Upper lobe of left lung (tissue), 6 donors: ENCODE results near the gene BRF1. TPM values are rescaled to one million over a fixed set of nuclear protein-coding genes. Genes with fewer than 3 reads are reported as not detected.
A peak's percentile ranks its signal among the peaks of the same experiment; 100 is the strongest.

ENCODE experiments used
- ATAC-seq, 2 donors: fragments of 200-7000 bp; cut with Tn5 transposase; one replicate each; pipeline ENCODE4 v1.9.1; 2022; ENCODE audit warnings: mild to moderate bottlenecking in 2 of 2, moderate library complexity in 2 of 2; ENCODE audit not compliant: low FRiP score in 2 of 2
- DNase-seq, 2 donors: peaks; one replicate each; pipeline ENCODE4 v3.0.0-alpha.2; 2019 to 2020
- H3K27ac ChIP-seq, 4 donors: fragments of 200-600 bp; sonication (generic); one replicate each; pipeline ENCODE4 v1.5.1; 2016 to 2019
- H3K27me3 ChIP-seq, 4 donors: fragments of 200-600 bp; sonication (generic); one replicate each; pipeline ENCODE4 v1.5.1; 2017 to 2019
- H3K36me3 ChIP-seq, 4 donors: fragments of 200-600 bp; sonication (generic); one replicate each; pipeline ENCODE4 v1.5.1; 2016 to 2019
- H3K4me1 ChIP-seq, 4 donors: fragments of 200-600 bp; sonication (generic); one replicate each; pipeline ENCODE4 v1.5.1; 2018 to 2019
- H3K4me3 ChIP-seq, 4 donors: fragments of 200-600 bp; sonication (generic); one replicate each; pipeline ENCODE4 v1.5.1; 2017 to 2019; ENCODE audit warnings: mild to moderate bottlenecking in 2 of 4, moderate library complexity in 1 of 4
- H3K9me3 ChIP-seq, 4 donors: fragments of 200-600 bp; sonication (generic); one replicate each; pipeline ENCODE4 v1.5.1; 2018 to 2019
- EP300 ChIP-seq, 4 donors: sonication (generic); formaldehyde crosslinking; IDR thresholded peaks; one replicate each; pipeline ENCODE4 v1.5.1; 2017; ENCODE audit warnings: antibody characterized with exemption in 4 of 4, control low read depth in 2 of 4
- POLR2A ChIP-seq, 4 donors: fragments of 450-650 bp; IDR thresholded peaks; one replicate each; pipeline ENCODE4 v1.5.1; 2016 to 2017; ENCODE audit warnings: antibody characterized with exemption in 4 of 4, mild to moderate bottlenecking in 2 of 4
- POLR2AphosphoS5 ChIP-seq, 2 donors: sonication (generic); formaldehyde crosslinking; IDR thresholded peaks; one replicate each; pipeline ENCODE4 v1.5.1; 2017; ENCODE audit warnings: antibody characterized with exemption in 2 of 2
- WGBS, 2 donors: methylation state at CpG; one replicate each; pipeline ENCODE4 v1.1.5; 2017 to 2018; 5-methylcytosine and 5-hydroxymethylcytosine counted together
- total RNA-seq, 6 donors: library from RNA; depleted of rRNA in 4 of 6; stranded (reverse); fragments of >200 nt in 4 of 6; gene quantifications; one replicate each; pipeline versions ENCODE4 v1.1.0 to v1.2.1, GENCODE V29; 2016 to 2021
- TF ChIP-seq, protein P1 (sequence below), 6 experiments: fragments of 450-650 bp in 4 of 6; fragments of 200-600 bp in 2 of 6; sonication (generic) in 2 of 6; IDR thresholded peaks; one replicate each; pipeline ENCODE4 v1.5.1; 2016 to 2019; ENCODE audit warnings: antibody characterized with exemption in 6 of 6
- donor health status: DM: no; HTN: no; CAD: no; lungs with moderate emphysema.
- donor health status: DM: no; HTN: yes; CAD: no; lungs with severe emphysema.

The BRF1 gene
- total RNA-seq, 6 donors from 2014 or later, result 38.6 to 195 (median 52.7) TPM

DNA sequence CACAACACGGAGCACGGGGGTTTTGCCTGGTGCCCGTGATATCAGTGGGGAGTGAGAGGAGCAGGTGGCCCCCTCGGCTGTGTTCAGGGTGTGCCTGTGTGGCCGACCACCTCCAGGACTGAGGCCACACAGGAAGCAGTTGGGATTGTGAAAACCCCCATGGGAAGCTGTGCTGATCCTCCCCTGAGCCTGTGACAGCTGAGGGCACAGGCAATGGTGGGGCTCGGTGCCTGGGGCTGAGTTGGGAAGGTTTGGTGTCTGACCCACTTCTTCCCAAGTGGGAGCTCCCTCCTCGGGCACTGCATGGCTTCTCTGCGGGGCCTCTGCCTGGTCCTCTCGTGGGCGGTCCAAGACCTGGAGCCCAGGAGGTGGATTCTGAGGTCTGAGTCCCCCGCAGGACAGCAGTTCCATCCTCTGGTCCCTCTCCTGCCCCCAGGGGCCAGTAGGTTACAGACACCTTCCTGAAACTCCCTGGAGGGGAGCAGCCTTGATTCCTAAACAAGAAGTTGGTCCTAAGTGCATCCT is 31.6 kb upstream of the BRF1 start:
- Histone ChIP-seq H3K27ac (peak overlapping the region in 1 of 4 donors; percentile 68), H3K4me1 (peaks cover 24 to 70% (median 39%) of the 10 kb centered on the region in 4 donors), H3K36me3 (no peaks in the 10 kb centered on the region), H3K27me3 (no peaks in the 10 kb centered on the region), H3K9me3 (no peaks in the 10 kb centered on the region), H3K4me3 (no peak overlapping the region)
- ATAC-seq (no peak), DNase-seq (peak in 1 of 2 donors; percentile 40)
- TF ChIP-seq POLR2A (IDR thresholded peaks at IDR 0.05), result no peak
- TF ChIP-seq EP300 (IDR thresholded peaks at IDR 0.05), result no peak
- TF ChIP-seq, protein P1, sequence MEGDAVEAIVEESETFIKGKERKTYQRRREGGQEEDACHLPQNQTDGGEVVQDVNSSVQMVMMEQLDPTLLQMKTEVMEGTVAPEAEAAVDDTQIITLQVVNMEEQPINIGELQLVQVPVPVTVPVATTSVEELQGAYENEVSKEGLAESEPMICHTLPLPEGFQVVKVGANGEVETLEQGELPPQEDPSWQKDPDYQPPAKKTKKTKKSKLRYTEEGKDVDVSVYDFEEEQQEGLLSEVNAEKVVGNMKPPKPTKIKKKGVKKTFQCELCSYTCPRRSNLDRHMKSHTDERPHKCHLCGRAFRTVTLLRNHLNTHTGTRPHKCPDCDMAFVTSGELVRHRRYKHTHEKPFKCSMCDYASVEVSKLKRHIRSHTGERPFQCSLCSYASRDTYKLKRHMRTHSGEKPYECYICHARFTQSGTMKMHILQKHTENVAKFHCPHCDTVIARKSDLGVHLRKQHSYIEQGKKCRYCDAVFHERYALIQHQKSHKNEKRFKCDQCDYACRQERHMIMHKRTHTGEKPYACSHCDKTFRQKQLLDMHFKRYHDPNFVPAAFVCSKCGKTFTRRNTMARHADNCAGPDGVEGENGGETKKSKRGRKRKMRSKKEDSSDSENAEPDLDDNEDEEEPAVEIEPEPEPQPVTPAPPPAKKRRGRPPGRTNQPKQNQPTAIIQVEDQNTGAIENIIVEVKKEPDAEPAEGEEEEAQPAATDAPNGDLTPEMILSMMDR (IDR thresholded peaks at IDR 0.05), result no peak
- TF ChIP-seq POLR2AphosphoS5 (IDR thresholded peaks at IDR 0.05), result no peak
- 79 to 87% methylated on average over 3 to 10 of the region's 11 CpGs for WGBS, 2 donors

DNA sequence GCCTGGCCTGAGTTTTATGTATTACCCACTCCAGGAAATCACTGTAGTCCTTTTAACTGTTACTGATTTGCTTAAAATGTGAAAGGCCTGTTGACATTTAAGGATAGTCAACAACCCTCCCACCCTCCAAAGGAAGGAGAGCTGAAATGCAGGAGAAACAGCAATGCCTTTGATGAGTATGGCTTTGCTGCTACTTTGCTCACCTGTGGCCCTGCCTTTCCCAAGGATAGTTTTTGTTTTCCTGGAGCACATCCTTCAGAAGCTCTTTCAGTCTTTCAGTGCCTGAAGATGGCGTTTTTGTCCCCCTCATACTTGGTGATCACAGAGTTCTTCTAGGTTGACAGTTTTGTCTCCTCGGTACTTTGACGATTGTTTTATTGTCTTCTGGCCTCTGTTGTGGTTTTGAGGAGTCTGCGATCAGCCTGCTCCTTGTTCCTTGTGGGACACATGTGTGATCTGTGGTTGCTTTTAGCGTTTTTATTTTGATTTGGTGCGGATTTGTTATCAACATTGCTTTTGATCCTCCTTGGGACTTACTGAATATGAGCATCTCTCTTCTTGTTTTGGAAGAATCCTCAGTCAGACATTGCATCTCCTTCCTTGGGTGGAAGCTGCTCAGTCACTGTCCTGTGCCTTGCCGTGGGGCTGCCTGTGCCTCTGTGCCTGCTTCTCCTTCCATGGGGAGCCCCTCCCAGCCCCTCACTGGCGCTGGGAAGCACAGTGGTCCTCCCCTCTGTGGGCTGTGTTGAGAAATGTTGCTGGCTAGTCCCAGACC is 31.0 kb upstream of the BRF1 start:
- H3K4me1 ChIP-seq, result peaks cover 23 to 68% (median 38%) of the 10 kb centered on the region in 4 donors
- no peaks in the 10 kb centered on the region for H3K36me3 ChIP-seq
- WGBS, 2 donors, result 58 to 74% methylated on average over 7 to 8 of the region's 8 CpGs
- DNase-seq, result no peak
- H3K4me3 ChIP-seq, result no peak overlapping the region
- peak overlapping the region in 2 of 4 donors; percentile 68 to 74 for H3K27ac ChIP-seq
- no peak for TF ChIP-seq POLR2A (IDR thresholded peaks at IDR 0.05)
- no peak for TF ChIP-seq EP300 (IDR thresholded peaks at IDR 0.05)
- no peak for TF ChIP-seq POLR2AphosphoS5 (IDR thresholded peaks at IDR 0.05)
- no peak for ATAC-seq
- no peaks in the 10 kb centered on the region for H3K9me3 ChIP-seq
- no peaks in the 10 kb centered on the region for H3K27me3 ChIP-seq

DNA sequence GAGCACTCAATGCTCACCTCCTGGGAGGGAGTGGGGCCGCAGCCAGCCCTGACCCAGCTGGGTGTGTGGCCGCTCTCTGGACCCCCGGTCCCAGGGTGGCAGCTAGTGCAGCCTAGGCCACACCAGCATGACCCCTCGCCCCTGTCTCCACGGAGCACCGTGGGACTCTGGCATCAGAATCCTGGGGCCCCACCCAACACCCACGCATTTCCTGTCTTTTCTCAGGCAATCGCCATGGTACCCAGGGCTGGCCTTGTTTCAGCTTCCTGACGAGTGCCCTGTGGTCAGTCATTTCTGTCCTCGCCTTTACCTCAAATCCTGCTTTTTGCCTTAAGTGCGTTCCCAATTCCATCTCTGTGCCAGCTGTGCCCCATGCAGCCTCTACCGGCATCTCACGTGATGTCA is 29.7 kb upstream of the BRF1 start:
- H3K9me3 ChIP-seq, result no peaks in the 10 kb centered on the region
- no peaks in the 10 kb centered on the region for H3K27me3 ChIP-seq
- 51 to 57% methylated on average over 12 to 13 of the region's 13 CpGs for WGBS, 2 donors
- H3K4me1 ChIP-seq, result peaks cover 23 to 77% (median 38%) of the 10 kb centered on the region in 4 donors
- peak overlapping the region; percentile 34 to 74 (median 62) for H3K27ac ChIP-seq
- DNase-seq (peak in 1 of 2 donors; percentile 63), ATAC-seq (peak; percentile 1 to 46)
- no peaks in the 10 kb centered on the region for H3K36me3 ChIP-seq
- H3K4me3 ChIP-seq, result no peak overlapping the region
- TF ChIP-seq POLR2AphosphoS5 (IDR thresholded peaks at IDR 0.05) (peak in 1 of 2 donors; percentile 17), EP300 (IDR thresholded peaks at IDR 0.05) (peak in 2 of 4 donors; percentile 21 to 64), POLR2A (IDR thresholded peaks at IDR 0.05) (no peak)
- TF ChIP-seq, protein P1 (IDR thresholded peaks at IDR 0.05), result no peak

DNA sequence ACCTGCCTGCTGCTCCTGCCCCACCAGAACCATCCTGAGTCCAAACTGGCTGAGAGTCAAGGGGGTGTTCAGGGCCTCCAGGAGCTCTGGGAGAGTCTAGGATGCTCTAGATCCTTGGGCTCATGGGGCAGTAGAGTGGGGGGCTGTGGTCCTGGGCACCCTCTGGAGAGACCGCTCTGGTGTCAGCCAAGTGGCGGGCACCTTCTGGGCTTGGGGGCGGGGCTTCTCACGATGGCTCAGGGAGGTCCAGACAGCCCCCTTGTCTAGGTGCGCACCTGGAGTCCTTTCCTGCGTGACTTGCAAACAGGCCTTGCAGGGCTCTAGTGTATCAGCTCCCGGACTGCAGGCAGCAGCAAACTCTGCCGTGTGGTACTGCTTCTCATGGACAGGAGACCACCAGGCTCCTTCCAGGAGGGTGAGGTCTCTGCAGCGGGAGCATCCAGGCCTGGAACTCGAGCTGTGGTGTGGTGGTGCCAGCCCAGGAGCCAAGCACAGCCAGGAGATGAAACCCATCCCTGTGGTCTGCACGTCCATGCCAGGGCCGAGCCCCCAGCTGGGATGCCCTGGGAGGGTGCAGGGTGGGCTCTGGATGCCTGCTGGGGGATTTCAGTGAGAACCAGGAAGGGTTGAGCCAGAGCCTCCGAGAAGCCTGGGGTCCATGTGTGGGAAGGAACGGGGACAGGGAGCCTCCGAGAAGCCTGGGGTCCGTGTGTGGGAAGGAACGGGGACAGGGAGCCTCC is 28.8 kb upstream of the BRF1 start:
- DNase-seq (no peak), ATAC-seq (no peak)
- H3K27ac ChIP-seq, result peak overlapping the region in 3 of 4 donors; percentile 34 to 74 (median 68)
- H3K27me3 ChIP-seq, result no peaks in the 10 kb centered on the region
- H3K36me3 ChIP-seq, result no peaks in the 10 kb centered on the region
- H3K4me1 ChIP-seq, result peaks cover 23 to 85% (median 39%) of the 10 kb centered on the region in 4 donors
- TF ChIP-seq EP300 (IDR thresholded peaks at IDR 0.05) (no peak), POLR2A (IDR thresholded peaks at IDR 0.05) (no peak), POLR2AphosphoS5 (IDR thresholded peaks at IDR 0.05) (no peak)
- TF ChIP-seq, protein P1 (IDR thresholded peaks at IDR 0.05), result no peak
- H3K4me3 ChIP-seq, result no peak overlapping the region
- 91 to 92% methylated on average over 5 to 11 of the region's 17 CpGs for WGBS, 2 donors
- H3K9me3 ChIP-seq, result no peaks in the 10 kb centered on the region
